H9 (cell line): ENCODE results near the gene CFI. TPM values are rescaled to one million over a fixed set of nuclear protein-coding genes. Genes with fewer than 3 reads are reported as not detected.

Experiments used
- DNase-seq: peaks from one replicate; pipeline ENCODE4 v3.0.0-alpha.2; 2017
- H2AFZ ChIP-seq: one replicate; pipeline ENCODE4 v1.6.1; 2013; ENCODE audit warnings: mild to moderate bottlenecking, low read length, control low read depth, moderate library complexity
- H2AK5ac ChIP-seq: 2 replicates; pipeline ENCODE4 v1.6.1; 2013; ENCODE audit warnings: low read length, control low read depth, mixed read lengths; ENCODE audit not compliant: insufficient read length
- H2BK120ac ChIP-seq: one replicate; pipeline ENCODE4 v1.6.1; 2013; ENCODE audit warnings: low read depth, mild to moderate bottlenecking, low read length, control low read depth, inconsistent platforms; ENCODE audit not compliant: poor library complexity, severe bottlenecking
- H2BK12ac ChIP-seq: 2 replicates; pipeline ENCODE4 v1.6.1; 2013; ENCODE audit warnings: low read length, control low read depth, mixed read lengths, low read depth; ENCODE audit not compliant: insufficient read length
- H2BK15ac ChIP-seq: 2 replicates; pipeline ENCODE4 v1.6.1; 2013; ENCODE audit warnings: low read depth, low read length, control low read depth
- H2BK20ac ChIP-seq: one replicate; pipeline ENCODE4 v1.6.1; 2013; ENCODE audit warnings: low read depth, mild to moderate bottlenecking, low read length, control low read depth, inconsistent platforms; ENCODE audit not compliant: poor library complexity, severe bottlenecking
- H2BK5ac ChIP-seq: 2 replicates; pipeline ENCODE4 v1.6.1; 2013; ENCODE audit warnings: low read length, control low read depth, mixed read lengths; ENCODE audit not compliant: insufficient read length
- H3K14ac ChIP-seq: 2 replicates; pipeline ENCODE4 v1.6.1; 2013; ENCODE audit warnings: low read length, control low read depth; ENCODE audit not compliant: insufficient read depth
- H3K18ac ChIP-seq: 2 replicates; pipeline ENCODE4 v1.6.1; 2013; ENCODE audit warnings: low read depth, mild to moderate bottlenecking, mixed read lengths, low read length, control low read depth; ENCODE audit not compliant: insufficient read length
- H3K23ac ChIP-seq: 2 replicates; pipeline ENCODE4 v1.6.1; 2013; ENCODE audit warnings: low read length, control low read depth, mixed read lengths, low read depth; ENCODE audit not compliant: insufficient read length
- H3K23me2 ChIP-seq: 2 replicates; pipeline ENCODE4 v1.6.1; 2013; ENCODE audit warnings: low read depth, mild to moderate bottlenecking, mixed read lengths, low read length, control low read depth; ENCODE audit not compliant: insufficient read length, poor library complexity, severe bottlenecking
- H3K27ac ChIP-seq: 2 replicates; pipeline ENCODE4 v1.5.1; 2013; ENCODE audit warnings: low read length, control low read depth, mixed read lengths, low read depth; ENCODE audit not compliant: insufficient read length
- H3K27me3 ChIP-seq: 2 replicates; pipeline ENCODE4 v1.6.1; 2013; ENCODE audit warnings: low read length, control low read depth, inconsistent platforms; ENCODE audit not compliant: insufficient read depth
- H3K4ac ChIP-seq: 2 replicates; pipeline ENCODE4 v1.6.1; 2013; ENCODE audit warnings: low read depth, mild to moderate bottlenecking, control low read depth, inconsistent platforms, low read length, moderate library complexity
- H3K4me1 ChIP-seq: 2 replicates; pipeline ENCODE4 v1.6.1; 2013; ENCODE audit warnings: low read length, control low read depth, inconsistent platforms; ENCODE audit not compliant: insufficient read depth
- H3K4me2 ChIP-seq: 2 replicates; pipeline ENCODE4 v1.6.1; 2013; ENCODE audit warnings: low read length, control low read depth, mixed read lengths; ENCODE audit not compliant: insufficient read length, insufficient read depth
- H3K56ac ChIP-seq: 2 replicates; pipeline ENCODE4 v1.6.1; 2013; ENCODE audit warnings: low read depth, mild to moderate bottlenecking, mixed read lengths, low read length, control low read depth; ENCODE audit not compliant: insufficient read length
- H3K79me1 ChIP-seq: 2 replicates; pipeline ENCODE4 v1.6.1; 2013; ENCODE audit warnings: low read depth, mild to moderate bottlenecking, moderate library complexity, low read length, control low read depth, inconsistent platforms; ENCODE audit not compliant: insufficient read depth, poor library complexity, severe bottlenecking
- H3K79me2 ChIP-seq: 2 replicates; pipeline ENCODE4 v1.6.1; 2013; ENCODE audit warnings: low read length, control low read depth, inconsistent platforms; ENCODE audit not compliant: insufficient read depth
- H3K9ac ChIP-seq: 2 replicates; pipeline ENCODE4 v1.6.1; 2013; ENCODE audit warnings: low read length, control low read depth, mixed read lengths; ENCODE audit not compliant: insufficient read length; ENCODE audit errors: extremely low read depth
- H3K9me3 ChIP-seq: one replicate; pipeline ENCODE4 v1.6.1; 2013; ENCODE audit warnings: low read depth, low read length, inconsistent platforms; ENCODE audit not compliant: control insufficient read depth
- H3T11ph ChIP-seq: one replicate; pipeline ENCODE4 v1.6.1; 2013; ENCODE audit warnings: mild to moderate bottlenecking, low read length, control low read depth, inconsistent platforms
- H4K20me1 ChIP-seq: one replicate; pipeline ENCODE4 v1.6.1; 2013; ENCODE audit not compliant: control insufficient read depth, insufficient read length, insufficient read depth
- H4K5ac ChIP-seq: 2 replicates; pipeline ENCODE4 v1.6.1; 2013; ENCODE audit warnings: low read depth, mild to moderate bottlenecking, mixed read lengths, low read length, control low read depth; ENCODE audit not compliant: insufficient read length
- H4K8ac ChIP-seq: replicated peaks from 2 replicates; pipeline ENCODE4 v1.6.1; 2013; ENCODE audit warnings: low read length, control low read depth, mixed read lengths, low read depth; ENCODE audit not compliant: insufficient read length
- H4K91ac ChIP-seq: 2 replicates; pipeline ENCODE4 v1.6.1; 2013; ENCODE audit warnings: low read depth, mild to moderate bottlenecking, moderate library complexity, mixed read lengths, low read length, control low read depth; ENCODE audit not compliant: insufficient read length
- H3K27ac Mint-ChIP-seq, 3 experiments: 2 replicates in 2 of 3; 3 replicates in 1 of 3; pipeline ENCODE4 v1.8.0; 2020 to 2021; ENCODE audit warnings: mixed read lengths in 3 of 3, mild to moderate bottlenecking in 1 of 3, moderate library complexity in 1 of 3
- H3K27me3 Mint-ChIP-seq: 2 replicates; pipeline ENCODE4 v1.8.0; 2021; ENCODE audit warnings: low read depth, mild to moderate bottlenecking, moderate library complexity, mixed read lengths
- H3K36me3 Mint-ChIP-seq, 3 experiments: 2 replicates in 2 of 3; 3 replicates in 1 of 3; pipeline ENCODE4 v1.8.0; 2020 to 2021; ENCODE audit warnings: low read depth in 3 of 3, mixed read lengths in 3 of 3; ENCODE audit not compliant: insufficient read depth in 1 of 3
- H3K4me1 Mint-ChIP-seq, 2 experiments: 2 replicates each; pipeline ENCODE4 v1.8.0; 2020; ENCODE audit warnings: mixed read lengths in 2 of 2
- H3K4me3 Mint-ChIP-seq, 2 experiments: 2 replicates in 1 of 2; 3 replicates in 1 of 2; pipeline ENCODE4 v1.8.0; 2020 to 2021; ENCODE audit warnings: mild to moderate bottlenecking in 2 of 2, mixed read lengths in 2 of 2, moderate library complexity in 1 of 2
- H3K9me3 Mint-ChIP-seq, 2 experiments: 2 replicates in 1 of 2; 3 replicates in 1 of 2; pipeline ENCODE4 v1.8.0; 2020; ENCODE audit warnings: mild to moderate bottlenecking in 2 of 2, mixed read lengths in 2 of 2, moderate library complexity in 1 of 2
- CTCF ChIP-seq: fragments of 200-600 bp; sonication (generic); conservative IDR thresholded peaks from 3 replicates; pipeline ENCODE4 v1.8.0; 2021; ENCODE audit warnings: antibody characterized with exemption, mild to moderate bottlenecking
- WGBS: extraction: QIAGEN DNeasy Blood & Tissue Kit; methylation state at CpG from one replicate; pipeline ENCODE4 v1.1.7; 2013; ENCODE audit warnings: missing lambda C conversion rate, low lambda C conversion rate, mixed read lengths; ENCODE audit not compliant: insufficient read length; ENCODE audit errors: extremely low coverage; 5-methylcytosine and 5-hydroxymethylcytosine counted together
- total RNA-seq: library from RNA; stranded (reverse); gene quantifications from 2 replicates; pipeline ENCODE4 v1.2.1, GENCODE V29; 2021

CFI gene
- total RNA-seq, 1 experiment from 2014 or later, result not detected

- Histone ChIP-seq H3K27me3 (no peaks in the 10 kb centered on the region), H2AK5ac (no peak overlapping the region), H3K23ac (no peak overlapping the region), H3K56ac (no peak overlapping the region), H3K9me3 (no peaks in the 10 kb centered on the region), H3K27ac (no peak overlapping the region), H4K5ac (no peak overlapping the region), H4K8ac (no peak overlapping the region), H3K79me1 (no peaks in the 10 kb centered on the region), H3K4me2 (no peak overlapping the region), H2BK20ac (no peak overlapping the region), H2BK15ac (no peak overlapping the region), H2BK12ac (no peak overlapping the region), H2AFZ (no peak overlapping the region), H3K18ac (no peak overlapping the region), H3K79me2 (no peaks in the 10 kb centered on the region), H4K20me1 (no peaks in the 10 kb centered on the region), H3K14ac (no peak overlapping the region), H3K23me2 (no peaks in the 10 kb centered on the region), H2BK5ac (no peak overlapping the region), H3K9ac (no peak overlapping the region), H3K4me1 (no peaks in the 10 kb centered on the region), H3K4ac (no peak overlapping the region), H3T11ph (no peak overlapping the region), H4K91ac (no peak overlapping the region), H2BK120ac (no peak overlapping the region)
- no CpG with 5 or more reads among the region's 4 CpGs for WGBS
- no peak for TF ChIP-seq CTCF
- no peaks in the 10 kb centered on the region for H3K4me1 Mint-ChIP-seq
- no peak overlapping the region for H3K4me3 Mint-ChIP-seq
- H3K36me3 Mint-ChIP-seq, result no peaks in the 10 kb centered on the region
- no peaks in the 10 kb centered on the region for H3K27me3 Mint-ChIP-seq
- DNase-seq, result no peak
- H3K9me3 Mint-ChIP-seq, result no peaks in the 10 kb centered on the region
- no peak overlapping the region for H3K27ac Mint-ChIP-seq
These were observed 32.0 kb upstream of the CFI start for GRCh38 chr4:109833756-109834155.
